Islet precursor cell (in vitro differentiated cells): Measurements from ENCODE around the gene CD52.

ENCODE experiments used
- DNase-seq: peaks from one replicate; pipeline ENCODE4 v3.0.0-alpha.2; 2018

CD52 gene

GRCh38 chr1:26284597-26285347, 33.0 kb upstream of the CD52 start:
- DNase-seq, result peak; percentile 91

- peak; percentile 89 for DNase-seq
Measured at GRCh38 chr1:26285366-26286063, 32.2 kb upstream of the CD52 start.

- DNase-seq, result no peak
Measured at GRCh38 chr1:26286064-26286416, 31.7 kb upstream of the CD52 start.

- DNase-seq, result peak; percentile 50
Measured at GRCh38 chr1:26287033-26287711, 30.6 kb upstream of the CD52 start.

- DNase-seq, result no peak
Measured at GRCh38 chr1:26287811-26288210, 29.9 kb upstream of the CD52 start.

- no peak for DNase-seq
Measured at GRCh38 chr1:26288311-26288941, 29.3 kb upstream of the CD52 start.

- DNase-seq, result no peak
Measured at GRCh38 chr1:26289158-26290059, 28.3 kb upstream of the CD52 start.

- peak; percentile 49 for DNase-seq
Measured at GRCh38 chr1:26290122-26290881, 27.5 kb upstream of the CD52 start.

- peak; percentile 56 for DNase-seq
Measured at GRCh38 chr1:26290882-26291261, 26.9 kb upstream of the CD52 start.

GRCh38 chr1:26291433-26291832, 26.3 kb upstream of the CD52 start:
- peak; percentile 38 for DNase-seq

- no peak for DNase-seq
Measured at GRCh38 chr1:26291939-26292338, 25.8 kb upstream of the CD52 start.

GRCh38 chr1:26292735-26293134, 25.0 kb upstream of the CD52 start:
- peak; percentile 23 for DNase-seq

GRCh38 chr1:26293911-26294463, 23.8 kb upstream of the CD52 start:
- peak; percentile 42 for DNase-seq

GRCh38 chr1:26295194-26296138, 22.3 kb upstream of the CD52 start:
- DNase-seq, result no peak

GRCh38 chr1:26296340-26297056, 21.3 kb upstream of the CD52 start:
- DNase-seq, result peak; percentile 47

GRCh38 chr1:26297057-26297790, 20.5 kb upstream of the CD52 start:
- DNase-seq, result peak; percentile 52

GRCh38 chr1:26297791-26298124, 20.0 kb upstream of the CD52 start:
- DNase-seq, result peak; percentile 46

- no peak for DNase-seq
Measured at GRCh38 chr1:26300578-26301275, 17.0 kb upstream of the CD52 start.
